HG03175 (cell line): ENCODE results near the gene MORN5.

Experiments used
- ATAC-seq: cut with Tn5 transposase; IDR thresholded peaks from one replicate; pipeline ENCODE4 v1.9.1; 2021; ENCODE audit warnings: mild to moderate bottlenecking, moderate library complexity; ENCODE audit not compliant: unreplicated experiment

Gene MORN5

GRCh38 chr9:122124528-122124927, 35.2 kb upstream of the MORN5 start:
- no peak for ATAC-seq

GRCh38 chr9:122125158-122125508, 34.6 kb upstream of the MORN5 start:
- peak; percentile 60 for ATAC-seq

- no peak for ATAC-seq
Measured at GRCh38 chr9:122125509-122126330, 34.0 kb upstream of the MORN5 start.

GRCh38 chr9:122126331-122127261, 33.1 kb upstream of the MORN5 start:
- ATAC-seq = no peak

GRCh38 chr9:122127396-122127798, 32.3 kb upstream of the MORN5 start:
- no peak for ATAC-seq

- ATAC-seq = no peak
Measured at GRCh38 chr9:122128007-122128968, 31.4 kb upstream of the MORN5 start.

- ATAC-seq = no peak
Measured at GRCh38 chr9:122128969-122129343, 30.8 kb upstream of the MORN5 start.

- ATAC-seq = no peak
Measured at GRCh38 chr9:122129969-122130368, 29.7 kb upstream of the MORN5 start.

GRCh38 chr9:122130837-122131236, 28.9 kb upstream of the MORN5 start:
- no peak for ATAC-seq

GRCh38 chr9:122131401-122132001, 28.2 kb upstream of the MORN5 start:
- no peak for ATAC-seq

- no peak for ATAC-seq
Measured at GRCh38 chr9:122132539-122132938, 27.2 kb upstream of the MORN5 start.

GRCh38 chr9:122133263-122133983, 26.3 kb upstream of the MORN5 start:
- ATAC-seq = no peak

GRCh38 chr9:122133984-122134535, 25.6 kb upstream of the MORN5 start:
- no peak for ATAC-seq

- ATAC-seq = no peak
Measured at GRCh38 chr9:122134822-122135528, 24.7 kb upstream of the MORN5 start.

GRCh38 chr9:122135529-122135859, 24.2 kb upstream of the MORN5 start:
- no peak for ATAC-seq

- ATAC-seq = no peak
Measured at GRCh38 chr9:122138560-122139268, 21.0 kb upstream of the MORN5 start.

- no peak for ATAC-seq
Measured at GRCh38 chr9:122140368-122141193, 19.1 kb upstream of the MORN5 start.
